Heart left ventricle (tissue), 16 donors: ENCODE data around the gene CDK5R2. TPM values are rescaled to one million over a fixed set of nuclear protein-coding genes. Genes with fewer than 3 reads are reported as not detected.
A peak's percentile ranks its signal among the peaks of the same experiment; 100 is the strongest.

Source experiments
- ATAC-seq, 4 donors: fragments of 200-7000 bp; cut with Tn5 transposase; one replicate each; pipeline ENCODE4 v1.9.1; 2020 to 2022; ENCODE audit warnings: moderate library complexity in 4 of 4, mild to moderate bottlenecking in 3 of 4, moderate number of reproducible peaks in 1 of 4
- DNase-seq, 5 donors: peaks; one replicate each; pipeline ENCODE4 v3.0.0-alpha.2; 2020
- H3K27ac ChIP-seq, 12 donors: fragments of 200-600 bp; sonication (generic) in 4 of 12; one replicate each; pipeline versions ENCODE4 v1.5.0 to v1.8.0; 2016 to 2022; ENCODE audit warnings: mild to moderate bottlenecking in 2 of 12
- H3K27me3 ChIP-seq, 9 donors: fragments of 200-600 bp; sonication (generic) in 2 of 9; one replicate each; pipeline versions ENCODE4 v1.5.1 to v1.8.0; 2016 to 2022; ENCODE audit warnings: mild to moderate bottlenecking in 3 of 9
- H3K36me3 ChIP-seq, 9 donors: fragments of 200-600 bp; sonication (generic) in 2 of 9; one replicate each; pipeline versions ENCODE4 v1.5.0 to v1.8.0; 2018 to 2022; ENCODE audit warnings: mild to moderate bottlenecking in 2 of 9
- H3K4me1 ChIP-seq, 12 donors: fragments of 200-600 bp; sonication (generic) in 4 of 12; one replicate each; pipeline versions ENCODE4 v1.5.0 to v1.8.0; 2016 to 2022; ENCODE audit warnings: mild to moderate bottlenecking in 3 of 12
- H3K4me3 ChIP-seq, 12 donors: fragments of 200-600 bp; sonication (generic) in 4 of 12; one replicate each; pipeline versions ENCODE4 v1.5.0 to v1.8.0; 2017 to 2022; ENCODE audit warnings: mild to moderate bottlenecking in 9 of 12, moderate library complexity in 4 of 12
- H3K9me3 ChIP-seq, 12 donors: fragments of 200-600 bp; sonication (generic) in 4 of 12; one replicate each; pipeline versions ENCODE4 v1.5.0 to v1.8.0; 2016 to 2022; ENCODE audit warnings: mild to moderate bottlenecking in 1 of 12
- CTCF ChIP-seq, 12 donors: fragments of 200-600 bp; sonication (generic) in 4 of 12; IDR thresholded peaks; one replicate each; pipeline versions ENCODE4 v1.5.0 to v1.8.0; 2018 to 2022; ENCODE audit warnings: antibody characterized with exemption in 12 of 12, mild to moderate bottlenecking in 5 of 12
- POLR2A ChIP-seq, 2 donors: fragments of 450-650 bp; IDR thresholded peaks; one replicate each; pipeline ENCODE4 v1.6.1; 2017; ENCODE audit warnings: antibody characterized with exemption in 2 of 2, mild to moderate bottlenecking in 2 of 2, moderate library complexity in 2 of 2
- WGBS, 4 donors: extraction: QIAGEN DNeasy Blood & Tissue Kit in 2 of 4; methylation state at CpG; one replicate each; pipeline versions ENCODE4 v1.1.5 to v1.1.7; 2013 to 2018; 5-methylcytosine and 5-hydroxymethylcytosine counted together
- intact Hi-C, 10 donors: fragments of 100-400 bp; cut with DNase I; formaldehyde crosslinking; loops; one replicate each; pipeline versions ENCODE4 v1.11.1 to v1.14.2; 2022
- long read RNA-seq, 3 donors: library from polyadenylated mRNA; unstranded; transcript quantifications; one replicate each; pipeline ENCODE4 v2.0.0, GENCODE V29; 2020 to 2021
- polyA plus RNA-seq, 2 donors: library from polyadenylated mRNA; stranded (reverse); fragments of 200-250 nt; gene quantifications; one replicate each; pipeline ENCODE4 v1.2.3, GENCODE V29; 2013
- total RNA-seq, 9 donors: library from RNA; depleted of rRNA in 2 of 9; stranded (reverse); fragments of >200 nt in 2 of 9; fragmentation: NEBNext Ultra II Directional in 3 of 9; extraction: Animal tissue kit (Norgen Biotek cat#: 25700) in 3 of 9; gene quantifications; one replicate each; pipeline versions ENCODE4 v1.1.0 to v1.2.4, GENCODE V29; 2016 to 2023
- donor health status: ischemic (EF 13 %, LVEDD 7.1; RV severe dilation, severe dysfunction).
- donor health status: healthy with polysubstance abuse.
- donor health status: DM: no; HTN: yes; CAD: no.
- donor health status: DM: no; HTN: no; CAD: no.
- donor health status: ischemic (EF 25% LVEDD 6.9; RV normal size, moderate dysfunction).
- donor health status: ischemic (EF 25% LVEDD 5.7; RV mildly dilated, moderate dysfunction).
- donor health status: healthy.
- donor health status: DM: yes; HTN: yes; CAD: no.
- donor health status: ischemic (EF 35%, LVEDD 5.7; RV mildly dilated, moderate dysfunction).
- donor health status: nonischemic (EF 11% LVEDD 7.7; RV severe dilation, severe dysfunction).
- donor health status: DM: yes; HTN: yes; CAD: no.
- donor health status: PGD.
- donor health status: ischemic (EF 29% LVEDD 5.4; RV normal size, mild dysfunction).
- donor health status: nonischemic (EF 23%, LVEDD 6.1; RV moderate dilation, normal function).

CDK5R2 gene
- total RNA-seq: not detected
- not detected for polyA plus RNA-seq
- long read RNA-seq, donor 1: 0 reads
- long read RNA-seq, donor 2: 0 reads
- long read RNA-seq, donor 3: 0 reads

DNA sequence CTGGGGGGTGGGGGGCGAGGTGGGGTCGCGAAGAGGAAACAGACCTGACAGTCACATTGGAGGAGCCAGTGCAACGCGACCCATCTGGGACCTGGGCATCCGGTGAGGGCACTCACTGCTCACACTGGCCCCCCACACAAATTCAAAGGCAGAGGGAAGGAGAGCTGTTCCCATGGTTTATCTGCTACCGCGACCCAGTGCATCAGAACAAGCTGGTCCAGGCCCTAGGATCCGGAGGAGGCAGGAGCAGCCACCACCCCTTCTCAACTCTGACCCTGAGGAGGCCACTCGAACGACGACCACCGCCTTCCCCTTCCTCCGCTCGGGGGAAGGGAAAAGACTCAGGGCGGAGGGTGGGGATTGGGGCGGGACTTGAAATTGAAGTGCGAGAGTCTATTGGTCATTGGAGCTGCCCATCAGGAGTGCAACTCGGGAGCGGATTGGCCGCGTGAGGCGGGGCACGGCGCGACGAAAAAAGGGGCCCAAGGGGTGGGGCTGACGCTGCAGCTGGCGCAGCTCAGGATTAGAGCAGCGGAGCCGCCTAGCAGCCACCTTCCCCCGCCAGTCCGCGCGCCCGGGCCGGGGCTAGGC, at the start of gene CDK5R2:
Gene CDK5R2 (plus strand): TSS at position 526 of the 591 bp plus-strand sequence. CDS start 155 bp downstream, outside the sequence.
- intact Hi-C loops: no loop called here
- peaks cover 0 to 20% (median 3%) of the 10 kb centered on the region in 12 donors for H3K4me1 ChIP-seq
- H3K9me3 ChIP-seq: no peaks in the 10 kb centered on the region
- no peak within 1 kb of the TSS for H3K27ac ChIP-seq
- WGBS, 4 donors: 1 to 2% (median 2%) methylated on average over 13 to 37 of the region's 37 CpGs
- DNase-seq (peak; percentile 68 to 81 (median 73)), ATAC-seq (peak; percentile 55 to 91 (median 82))
- peak within 1 kb of the TSS; percentile 15 to 52 (median 40) for H3K4me3 ChIP-seq
- H3K27me3 ChIP-seq: peaks cover 44 to 91% (median 67%) of the 10 kb centered on the region in 9 donors
- no peak for TF ChIP-seq CTCF (IDR thresholded peaks at IDR 0.05)
- TF ChIP-seq POLR2A (IDR thresholded peaks at IDR 0.05): no peak
- no peaks in the 10 kb centered on the region for H3K36me3 ChIP-seq

- peaks cover 0 to 15% (median 6%) of the 10 kb centered on the region in 12 donors for H3K4me1 ChIP-seq
- H3K27me3 ChIP-seq: peaks cover 0 to 12% (median 3%) of the 10 kb centered on the region in 9 donors
- WGBS, 4 donors: 80 to 89% (median 86%) methylated on average over 6 of the region's 6 CpGs
- no peaks in the 10 kb centered on the region for H3K9me3 ChIP-seq
- no peaks in the 10 kb centered on the region for H3K36me3 ChIP-seq
- intact Hi-C loops: no loop called here
- TF ChIP-seq CTCF (IDR thresholded peaks at IDR 0.05) (no peak), POLR2A (IDR thresholded peaks at IDR 0.05) (no peak)
- no peak overlapping the region for H3K4me3 ChIP-seq
- ATAC-seq (no peak), DNase-seq (no peak)
- no peak overlapping the region for H3K27ac ChIP-seq
Measured at GRCh38 chr2:218910741-218911140, 48.7 kb upstream of the CDK5R2 start.

GRCh38 chr2:218920504-218920903, 39.0 kb upstream of the CDK5R2 start:
- Histone ChIP-seq H3K4me1 (no peaks in the 10 kb centered on the region), H3K27ac (no peak overlapping the region), H3K36me3 (no peaks in the 10 kb centered on the region), H3K27me3 (peaks cover 0 to 73% (median 5%) of the 10 kb centered on the region in 9 donors), H3K4me3 (no peak overlapping the region), H3K9me3 (peaks cover 0 to 4% (median 0%) of the 10 kb centered on the region in 12 donors)
- WGBS, 4 donors: 84 to 94% (median 88%) methylated on average over 1 of the region's 1 CpG
- ATAC-seq (no peak), DNase-seq (no peak)
- no peak for TF ChIP-seq CTCF (IDR thresholded peaks at IDR 0.05)
- TF ChIP-seq POLR2A (IDR thresholded peaks at IDR 0.05): no peak
- intact Hi-C loops: no loop called here

- no peak overlapping the region for H3K4me3 ChIP-seq
- H3K9me3 ChIP-seq: peaks cover 0 to 4% (median 0%) of the 10 kb centered on the region in 12 donors
- H3K4me1 ChIP-seq: no peaks in the 10 kb centered on the region
- H3K27ac ChIP-seq: no peak overlapping the region
- 78 to 93% (median 86%) methylated on average over 2 of the region's 2 CpGs for WGBS, 4 donors
- intact Hi-C loops: no loop called here
- ATAC-seq (no peak), DNase-seq (no peak)
- peaks cover 0 to 49% (median 5%) of the 10 kb centered on the region in 9 donors for H3K27me3 ChIP-seq
- TF ChIP-seq POLR2A (IDR thresholded peaks at IDR 0.05): no peak
- no peak for TF ChIP-seq CTCF (IDR thresholded peaks at IDR 0.05)
- no peaks in the 10 kb centered on the region for H3K36me3 ChIP-seq
Measured at GRCh38 chr2:218924757-218925156, 34.7 kb upstream of the CDK5R2 start.
